Panc1 (cell line): ENCODE measurements around the gene IBA57. TPM values are rescaled to one million over a fixed set of nuclear protein-coding genes. Genes with fewer than 3 reads are reported as not detected.

Source experiments
- ATAC-seq: fragments of 200-7000 bp; cut with Tn5 transposase; 2 replicates; pipeline ENCODE4 v1.9.1; 2020; ENCODE audit warnings: mild to moderate bottlenecking, moderate library complexity
- BruUV-seq: library from RNA; stranded (reverse); fragments of 400-500 nt; replicated peaks from 2 replicates; lab custom pipeline; 2021; lab: Mats Ljungman, UMichigan
- CTCF ChIA-PET: fragments of 300-600 bp; sonication (Branson Sonifier 250); formaldehyde crosslinking; loops from one replicate; lab custom pipeline; 2022; ENCODE audit warnings: antibody characterized with exemption; lab: Charles Lee
- POLR2A ChIA-PET: fragments of 300-600 bp; sonication (Branson Sonifier 250); formaldehyde crosslinking; loops from one replicate; lab custom pipeline; 2022; ENCODE audit warnings: antibody characterized with exemption; lab: Charles Lee
- DNase-seq: peaks from one replicate; pipeline ENCODE4 v3.0.0-alpha.2; 2010; ENCODE audit warnings: low read depth, low spot score
- H3K27ac ChIP-seq: 2 replicates; pipeline ENCODE4 v1.5.1; 2011; ENCODE audit warnings: mild to moderate bottlenecking, low read length, inconsistent platforms
- H3K27me3 ChIP-seq: fragments of 200-500 bp; sonication (Bioruptor generic); 2 replicates; pipeline ENCODE4 v1.6.0; 2014; ENCODE audit warnings: low read length, inconsistent platforms; ENCODE audit not compliant: control insufficient read depth, insufficient read depth
- H3K36me3 ChIP-seq: fragments of 200-500 bp; sonication (Bioruptor generic); 2 replicates; pipeline ENCODE4 v1.5.1; 2014; ENCODE audit warnings: inconsistent platforms, mild to moderate bottlenecking, low read length, moderate library complexity; ENCODE audit not compliant: control insufficient read depth, insufficient read depth
- H3K4me1 ChIP-seq: 2 replicates; pipeline ENCODE4 v1.5.1; 2011; ENCODE audit warnings: inconsistent platforms, mild to moderate bottlenecking, low read length, moderate library complexity; ENCODE audit not compliant: control insufficient read depth, insufficient read depth
- H3K4me3 ChIP-seq, 2 experiments: 2 replicates each; pipeline ENCODE4 v1.5.1; 2011 to 2012; ENCODE audit warnings: low read depth in 2 of 2, low read length in 2 of 2, mild to moderate bottlenecking in 2 of 2, inconsistent platforms in 1 of 2, moderate library complexity in 1 of 2
- H3K9me3 ChIP-seq: fragments of 200-500 bp; sonication (Bioruptor generic); 2 replicates; pipeline ENCODE4 v1.5.1; 2014; ENCODE audit warnings: low read depth, mild to moderate bottlenecking, inconsistent platforms, low read length, moderate library complexity; ENCODE audit not compliant: control insufficient read depth, insufficient read depth
- POLR2AphosphoS5 ChIP-seq: IDR thresholded peaks from 2 replicates; pipeline ENCODE4 v1.6.1; 2012; ENCODE audit warnings: mild to moderate bottlenecking, low read depth, low read length, moderate library complexity
- SIN3A ChIP-seq: IDR thresholded peaks from 2 replicates; pipeline ENCODE4 v1.6.1; 2012; ENCODE audit warnings: low read depth, mild to moderate bottlenecking, low read length, moderate library complexity, borderline replicate concordance; ENCODE audit not compliant: insufficient read depth
- TCF7L2 ChIP-seq: IDR thresholded peaks from 2 replicates; pipeline ENCODE4 v1.6.1; 2011; ENCODE audit warnings: mild to moderate bottlenecking, low read depth, low read length, inconsistent platforms
- in situ Hi-C: cut with HindIII; loops from 2 replicates; pipeline ENCODE4 v1.10.0; 2016; ENCODE audit warnings: low sequenced_read_pairs, low pct_unique_long_range_greater_than_20kb
- intact Hi-C: fragments of 100-400 bp; cut with micrococcal nuclease; formaldehyde crosslinking; loops from one replicate; pipeline ENCODE4 v1.10.0; 2022; ENCODE audit not compliant: unreplicated experiment
- total RNA-seq: library from RNA; stranded (reverse); gene quantifications from one replicate; pipeline ENCODE4 v1.2.1, GENCODE V29; 2021; ENCODE audit not compliant: unreplicated experiment
- TF ChIP-seq, protein P1 (sequence below), 2 experiments: IDR thresholded peaks; 2 replicates each; pipeline ENCODE4 v1.6.1; 2011 to 2012; ENCODE audit warnings: low read depth in 2 of 2, control low read depth in 1 of 2, low read length in 1 of 2, mild to moderate bottlenecking in 1 of 2, moderate library complexity in 1 of 2; ENCODE audit not compliant: insufficient read depth in 1 of 2
- TF ChIP-seq, protein P2 (sequence below): fragments of 450-650 bp; IDR thresholded peaks from 2 replicates; pipeline ENCODE4 v1.5.1; 2017; ENCODE audit warnings: mild to moderate bottlenecking

The IBA57 gene
- total RNA-seq, 1 experiment from 2014 or later = 11.3 TPM

DNA sequence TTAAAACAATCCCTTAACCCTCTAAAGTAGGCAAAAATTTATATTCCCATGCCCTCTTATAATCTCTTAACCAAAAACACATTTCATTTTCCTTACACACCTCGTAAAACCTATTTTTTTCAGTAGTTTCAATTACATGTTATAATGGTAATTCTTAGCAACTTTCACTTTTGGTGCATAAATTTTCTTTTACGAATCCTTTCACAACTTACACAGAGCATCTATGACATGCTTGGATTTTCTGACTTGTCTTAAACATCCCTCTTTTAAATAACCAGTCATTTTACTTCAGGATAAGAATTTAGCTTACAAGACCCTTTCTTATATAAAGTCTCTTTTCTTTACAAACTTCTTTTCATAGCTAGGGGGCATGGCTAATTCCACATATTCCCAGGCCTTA is 47.6 kb upstream of the IBA57 start:
- H3K27me3 ChIP-seq = no peaks in the 10 kb centered on the region; the same call in 1 of the 2 replicates
- no peak for TF ChIP-seq POLR2AphosphoS5
- TF ChIP-seq, protein P1, sequence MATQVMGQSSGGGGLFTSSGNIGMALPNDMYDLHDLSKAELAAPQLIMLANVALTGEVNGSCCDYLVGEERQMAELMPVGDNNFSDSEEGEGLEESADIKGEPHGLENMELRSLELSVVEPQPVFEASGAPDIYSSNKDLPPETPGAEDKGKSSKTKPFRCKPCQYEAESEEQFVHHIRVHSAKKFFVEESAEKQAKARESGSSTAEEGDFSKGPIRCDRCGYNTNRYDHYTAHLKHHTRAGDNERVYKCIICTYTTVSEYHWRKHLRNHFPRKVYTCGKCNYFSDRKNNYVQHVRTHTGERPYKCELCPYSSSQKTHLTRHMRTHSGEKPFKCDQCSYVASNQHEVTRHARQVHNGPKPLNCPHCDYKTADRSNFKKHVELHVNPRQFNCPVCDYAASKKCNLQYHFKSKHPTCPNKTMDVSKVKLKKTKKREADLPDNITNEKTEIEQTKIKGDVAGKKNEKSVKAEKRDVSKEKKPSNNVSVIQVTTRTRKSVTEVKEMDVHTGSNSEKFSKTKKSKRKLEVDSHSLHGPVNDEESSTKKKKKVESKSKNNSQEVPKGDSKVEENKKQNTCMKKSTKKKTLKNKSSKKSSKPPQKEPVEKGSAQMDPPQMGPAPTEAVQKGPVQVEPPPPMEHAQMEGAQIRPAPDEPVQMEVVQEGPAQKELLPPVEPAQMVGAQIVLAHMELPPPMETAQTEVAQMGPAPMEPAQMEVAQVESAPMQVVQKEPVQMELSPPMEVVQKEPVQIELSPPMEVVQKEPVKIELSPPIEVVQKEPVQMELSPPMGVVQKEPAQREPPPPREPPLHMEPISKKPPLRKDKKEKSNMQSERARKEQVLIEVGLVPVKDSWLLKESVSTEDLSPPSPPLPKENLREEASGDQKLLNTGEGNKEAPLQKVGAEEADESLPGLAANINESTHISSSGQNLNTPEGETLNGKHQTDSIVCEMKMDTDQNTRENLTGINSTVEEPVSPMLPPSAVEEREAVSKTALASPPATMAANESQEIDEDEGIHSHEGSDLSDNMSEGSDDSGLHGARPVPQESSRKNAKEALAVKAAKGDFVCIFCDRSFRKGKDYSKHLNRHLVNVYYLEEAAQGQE (IDR thresholded peaks at IDR 0.05; ENCODE audit: insufficient read depth in 1 of 2, low read depth in 2 of 2, low read length in 1 of 2) = no peak
- no peak for TF ChIP-seq SIN3A
- no peak for TF ChIP-seq TCF7L2
- TF ChIP-seq, protein P2, sequence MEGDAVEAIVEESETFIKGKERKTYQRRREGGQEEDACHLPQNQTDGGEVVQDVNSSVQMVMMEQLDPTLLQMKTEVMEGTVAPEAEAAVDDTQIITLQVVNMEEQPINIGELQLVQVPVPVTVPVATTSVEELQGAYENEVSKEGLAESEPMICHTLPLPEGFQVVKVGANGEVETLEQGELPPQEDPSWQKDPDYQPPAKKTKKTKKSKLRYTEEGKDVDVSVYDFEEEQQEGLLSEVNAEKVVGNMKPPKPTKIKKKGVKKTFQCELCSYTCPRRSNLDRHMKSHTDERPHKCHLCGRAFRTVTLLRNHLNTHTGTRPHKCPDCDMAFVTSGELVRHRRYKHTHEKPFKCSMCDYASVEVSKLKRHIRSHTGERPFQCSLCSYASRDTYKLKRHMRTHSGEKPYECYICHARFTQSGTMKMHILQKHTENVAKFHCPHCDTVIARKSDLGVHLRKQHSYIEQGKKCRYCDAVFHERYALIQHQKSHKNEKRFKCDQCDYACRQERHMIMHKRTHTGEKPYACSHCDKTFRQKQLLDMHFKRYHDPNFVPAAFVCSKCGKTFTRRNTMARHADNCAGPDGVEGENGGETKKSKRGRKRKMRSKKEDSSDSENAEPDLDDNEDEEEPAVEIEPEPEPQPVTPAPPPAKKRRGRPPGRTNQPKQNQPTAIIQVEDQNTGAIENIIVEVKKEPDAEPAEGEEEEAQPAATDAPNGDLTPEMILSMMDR = no peak
- peaks cover 9% of the 10 kb centered on the region; the same call in 1 of the 2 replicates for H3K9me3 ChIP-seq
- no peak for DNase-seq
- no TSS peak for BruUV-seq
- ChIA-PET CTCF (no interaction called here), POLR2A (no interaction called here)
- in situ Hi-C loops = no loop called here
- no peak overlapping the region for H3K4me3 ChIP-seq
- ATAC-seq = no peak
- intact Hi-C loops = no loop called here
- H3K4me1 ChIP-seq = no peaks in the 10 kb centered on the region
- no peaks in the 10 kb centered on the region; the same call in 1 of the 2 replicates for H3K36me3 ChIP-seq
- no peak overlapping the region for H3K27ac ChIP-seq

DNA sequence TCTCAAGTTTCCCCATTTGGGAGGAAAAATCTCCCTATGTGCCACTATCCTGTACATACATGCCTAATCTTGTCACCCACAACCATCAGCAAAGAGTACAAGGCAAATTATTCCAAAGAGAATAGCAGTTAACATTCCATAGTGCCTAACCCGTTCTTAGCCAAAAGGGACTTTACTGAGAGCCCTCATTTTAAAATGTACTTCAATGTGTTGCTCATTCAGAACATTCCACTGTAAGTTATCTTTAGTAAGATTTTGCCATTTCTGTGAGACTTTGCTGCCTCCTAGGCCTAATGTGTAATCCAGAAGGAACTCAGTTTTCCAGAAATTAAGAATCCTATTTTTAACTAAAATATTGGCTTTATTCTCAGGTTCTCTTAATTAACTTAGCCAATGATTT is 45.3 kb upstream of the IBA57 start:
- no peak overlapping the region for H3K27ac ChIP-seq
- H3K9me3 ChIP-seq = peaks cover 9% of the 10 kb centered on the region; the same call in 1 of the 2 replicates
- TF ChIP-seq TCF7L2 = no peak
- TF ChIP-seq, protein P2 = no peak
- TF ChIP-seq, protein P1 (IDR thresholded peaks at IDR 0.05; ENCODE audit: insufficient read depth in 1 of 2, low read depth in 2 of 2, low read length in 1 of 2) = no peak
- no peak for TF ChIP-seq POLR2AphosphoS5
- TF ChIP-seq SIN3A = no peak
- ATAC-seq (no peak), DNase-seq (no peak)
- BruUV-seq = no TSS peak
- no peaks in the 10 kb centered on the region for H3K4me1 ChIP-seq
- intact Hi-C loops = no loop called here
- ChIA-PET CTCF (no interaction called here), POLR2A (no interaction called here)
- in situ Hi-C loops = no loop called here
- H3K4me3 ChIP-seq = no peak overlapping the region
- no peaks in the 10 kb centered on the region; the same call in 1 of the 2 replicates for H3K27me3 ChIP-seq
- H3K36me3 ChIP-seq = no peaks in the 10 kb centered on the region; the same call in 1 of the 2 replicates
